RWPE2 (cell line): Measurements from ENCODE around the gene ABCC8.

Source experiments
- ATAC-seq: fragments of 200-7000 bp; cut with Tn5 transposase; 3 replicates; pipeline ENCODE4 v1.9.1; 2021; ENCODE audit warnings: low read depth
- DNase-seq: peaks from one replicate; pipeline ENCODE4 v3.0.0-alpha.2; 2020; ENCODE audit warnings: low spot score
- H3K27ac ChIP-seq: fragments of 450-650 bp; 2 replicates; pipeline ENCODE4 v1.5.1; 2017; ENCODE audit warnings: mild to moderate bottlenecking; ENCODE audit not compliant: poor library complexity, severe bottlenecking
- H3K27me3 ChIP-seq: fragments of 250-450 bp; sonication (Bioruptor Pico); 2 replicates; pipeline ENCODE4 v1.5.1; 2021; ENCODE audit warnings: mild to moderate bottlenecking, moderate library complexity; ENCODE audit not compliant: insufficient read depth, poor library complexity, severe bottlenecking
- H3K36me3 ChIP-seq: fragments of 250-450 bp; sonication (Bioruptor Pico); 2 replicates; pipeline ENCODE4 v1.5.1; 2020; ENCODE audit warnings: low read depth, mild to moderate bottlenecking, moderate library complexity
- H3K4me1 ChIP-seq: fragments of 250-450 bp; sonication (Bioruptor Pico); 2 replicates; pipeline ENCODE4 v1.5.1; 2021; ENCODE audit warnings: mild to moderate bottlenecking, moderate library complexity; ENCODE audit not compliant: insufficient read depth, poor library complexity, severe bottlenecking
- H3K4me3 ChIP-seq: fragments of 250-450 bp; sonication (Bioruptor Pico); 2 replicates; pipeline ENCODE4 v1.5.1; 2021; ENCODE audit warnings: mild to moderate bottlenecking, moderate library complexity; ENCODE audit not compliant: severe bottlenecking
- H3K9me3 ChIP-seq: fragments of 250-450 bp; sonication (Bioruptor Pico); 2 replicates; pipeline ENCODE4 v1.5.1; 2021; ENCODE audit warnings: mild to moderate bottlenecking, moderate library complexity; ENCODE audit not compliant: severe bottlenecking
- TF ChIP-seq, protein P1 (sequence below): fragments of 450-650 bp; IDR thresholded peaks from one replicate; pipeline ENCODE4 v1.5.1; 2017; ENCODE audit warnings: mild to moderate bottlenecking, moderate library complexity; ENCODE audit not compliant: poor library complexity, severe bottlenecking

ABCC8 gene

DNA sequence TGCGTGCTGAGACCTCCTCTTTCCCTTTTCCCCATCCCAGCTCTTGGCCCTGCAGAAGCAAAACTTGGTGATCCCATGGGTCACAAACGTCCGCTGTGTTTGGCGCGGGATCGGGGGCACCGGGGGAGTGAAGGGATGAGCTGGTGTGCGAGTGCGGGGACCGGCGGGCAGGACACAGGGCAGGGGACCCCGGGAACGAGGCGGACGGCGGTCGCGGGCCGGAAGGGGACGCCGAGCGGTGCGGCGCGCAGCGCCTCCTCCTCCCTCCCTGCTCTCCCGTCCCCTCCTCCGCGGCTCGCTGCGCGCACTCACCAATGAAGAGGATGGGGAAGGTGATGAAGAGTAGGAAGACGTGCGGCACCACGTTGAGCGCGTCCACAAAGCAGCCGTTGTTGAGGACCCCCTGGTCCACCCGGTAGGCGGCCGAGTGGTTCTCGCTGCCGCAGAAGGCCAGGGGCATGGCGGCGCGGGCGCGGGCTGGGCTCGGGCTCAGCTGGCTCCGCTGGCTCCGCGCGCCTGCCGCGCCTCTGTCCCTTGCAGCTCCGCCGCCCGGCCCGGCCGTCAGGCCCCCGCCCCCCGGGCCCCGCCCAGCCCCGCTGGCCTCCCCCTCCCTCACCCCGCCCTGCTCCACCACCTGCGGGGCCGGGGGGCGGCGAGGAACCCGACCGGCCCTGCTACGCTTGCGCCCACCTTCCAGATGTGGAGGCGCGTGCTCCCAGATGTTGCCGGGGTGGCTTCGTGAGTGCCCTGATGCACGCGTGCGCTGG lies at the start of gene ABCC8:
ABCC8 (minus strand) TSS at position 529 of the 767 bp plus-strand sequence; CDS start at position 460, 69 bp downstream.
- H3K4me3 ChIP-seq = peak within 1 kb of the TSS; percentile 17
- H3K36me3 ChIP-seq = no peaks in the 10 kb centered on the region
- no peaks in the 10 kb centered on the region for H3K9me3 ChIP-seq
- ATAC-seq (peak; percentile 35; the same call in 2 of the 3 replicates), DNase-seq (no peak)
- no peaks in the 10 kb centered on the region for H3K4me1 ChIP-seq
- TF ChIP-seq, protein P1, sequence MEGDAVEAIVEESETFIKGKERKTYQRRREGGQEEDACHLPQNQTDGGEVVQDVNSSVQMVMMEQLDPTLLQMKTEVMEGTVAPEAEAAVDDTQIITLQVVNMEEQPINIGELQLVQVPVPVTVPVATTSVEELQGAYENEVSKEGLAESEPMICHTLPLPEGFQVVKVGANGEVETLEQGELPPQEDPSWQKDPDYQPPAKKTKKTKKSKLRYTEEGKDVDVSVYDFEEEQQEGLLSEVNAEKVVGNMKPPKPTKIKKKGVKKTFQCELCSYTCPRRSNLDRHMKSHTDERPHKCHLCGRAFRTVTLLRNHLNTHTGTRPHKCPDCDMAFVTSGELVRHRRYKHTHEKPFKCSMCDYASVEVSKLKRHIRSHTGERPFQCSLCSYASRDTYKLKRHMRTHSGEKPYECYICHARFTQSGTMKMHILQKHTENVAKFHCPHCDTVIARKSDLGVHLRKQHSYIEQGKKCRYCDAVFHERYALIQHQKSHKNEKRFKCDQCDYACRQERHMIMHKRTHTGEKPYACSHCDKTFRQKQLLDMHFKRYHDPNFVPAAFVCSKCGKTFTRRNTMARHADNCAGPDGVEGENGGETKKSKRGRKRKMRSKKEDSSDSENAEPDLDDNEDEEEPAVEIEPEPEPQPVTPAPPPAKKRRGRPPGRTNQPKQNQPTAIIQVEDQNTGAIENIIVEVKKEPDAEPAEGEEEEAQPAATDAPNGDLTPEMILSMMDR = no peak
- peaks cover 47% of the 10 kb centered on the region for H3K27me3 ChIP-seq
- no peak within 1 kb of the TSS for H3K27ac ChIP-seq

DNA sequence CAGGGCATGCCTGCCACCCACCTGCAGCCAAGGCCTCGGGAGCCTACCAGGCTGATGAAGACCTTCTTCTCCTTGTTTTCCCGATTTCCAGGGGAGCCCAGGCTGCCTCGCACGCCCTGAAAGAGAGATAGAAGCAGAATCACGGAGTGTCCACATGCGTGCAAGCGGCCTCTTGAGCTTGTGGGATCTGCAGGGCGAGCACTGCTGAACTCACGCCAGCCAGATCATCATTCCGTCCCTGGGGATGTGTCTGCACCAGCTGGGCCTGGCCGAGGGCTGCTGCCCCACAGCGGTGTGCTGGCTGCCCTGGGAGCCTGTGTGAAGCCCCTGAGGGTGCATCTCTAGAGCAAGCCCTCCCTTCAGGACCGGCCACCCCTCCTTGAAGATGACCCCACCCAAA lies 49.7 kb upstream of the ABCC8 start:
- no peaks in the 10 kb centered on the region for H3K9me3 ChIP-seq
- DNase-seq = no peak
- no peaks in the 10 kb centered on the region for H3K36me3 ChIP-seq
- TF ChIP-seq, protein P1 = no peak
- no peak for ATAC-seq
- no peak overlapping the region for H3K4me3 ChIP-seq
- H3K27ac ChIP-seq = no peak overlapping the region
- H3K27me3 ChIP-seq = peaks cover 2% of the 10 kb centered on the region
- no peaks in the 10 kb centered on the region for H3K4me1 ChIP-seq

DNA sequence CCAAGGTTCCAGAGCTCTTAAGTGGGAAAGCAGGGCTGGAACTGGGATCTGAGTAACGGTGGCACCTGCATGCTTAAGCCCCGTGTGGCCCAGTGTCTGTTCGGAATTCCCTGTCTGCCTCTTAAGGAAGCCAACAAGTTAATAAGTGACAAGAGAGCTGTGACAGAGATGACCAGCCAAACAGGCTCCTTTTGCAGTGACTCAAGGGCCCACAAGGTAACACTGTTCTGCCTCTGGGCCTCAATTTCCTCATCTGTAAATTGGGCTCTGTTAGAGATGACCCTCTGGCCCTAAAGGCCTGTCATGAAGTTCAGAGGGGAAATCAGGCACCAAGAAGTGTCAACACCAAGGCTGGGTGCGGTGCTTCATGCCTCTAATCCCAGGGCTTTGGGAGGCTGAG lies 48.9 kb upstream of the ABCC8 start:
- TF ChIP-seq, protein P1 = no peak
- Histone ChIP-seq H3K27ac (no peak overlapping the region), H3K27me3 (peaks cover 2% of the 10 kb centered on the region), H3K9me3 (no peaks in the 10 kb centered on the region), H3K36me3 (no peaks in the 10 kb centered on the region), H3K4me3 (no peak overlapping the region), H3K4me1 (no peaks in the 10 kb centered on the region)
- no peak for DNase-seq
- no peak for ATAC-seq

DNA sequence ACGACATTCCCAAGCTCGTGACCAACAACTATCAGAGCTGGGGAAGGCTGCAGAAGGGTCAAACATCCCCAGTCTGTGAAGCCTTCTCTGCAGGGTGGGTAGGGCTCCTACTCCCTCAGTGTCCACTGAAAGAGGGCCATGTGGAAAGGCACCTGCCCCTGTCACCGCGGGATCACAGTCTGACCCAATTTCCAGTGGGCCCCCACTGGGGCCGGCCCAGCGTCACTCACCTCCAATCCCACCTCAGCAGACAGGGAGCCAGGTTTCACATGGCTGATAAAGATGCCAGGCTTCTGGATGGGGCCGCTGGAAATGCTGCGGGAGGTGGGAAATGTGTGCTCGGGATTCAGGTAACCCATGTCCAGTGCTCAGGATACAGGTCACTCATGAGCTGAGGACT lies 47.6 kb upstream of the ABCC8 start:
- Histone ChIP-seq H3K27ac (no peak overlapping the region), H3K4me3 (no peak overlapping the region), H3K9me3 (no peaks in the 10 kb centered on the region), H3K4me1 (no peaks in the 10 kb centered on the region), H3K27me3 (no peaks in the 10 kb centered on the region), H3K36me3 (no peaks in the 10 kb centered on the region)
- no peak for ATAC-seq
- TF ChIP-seq, protein P1 = no peak
- DNase-seq = no peak

DNA sequence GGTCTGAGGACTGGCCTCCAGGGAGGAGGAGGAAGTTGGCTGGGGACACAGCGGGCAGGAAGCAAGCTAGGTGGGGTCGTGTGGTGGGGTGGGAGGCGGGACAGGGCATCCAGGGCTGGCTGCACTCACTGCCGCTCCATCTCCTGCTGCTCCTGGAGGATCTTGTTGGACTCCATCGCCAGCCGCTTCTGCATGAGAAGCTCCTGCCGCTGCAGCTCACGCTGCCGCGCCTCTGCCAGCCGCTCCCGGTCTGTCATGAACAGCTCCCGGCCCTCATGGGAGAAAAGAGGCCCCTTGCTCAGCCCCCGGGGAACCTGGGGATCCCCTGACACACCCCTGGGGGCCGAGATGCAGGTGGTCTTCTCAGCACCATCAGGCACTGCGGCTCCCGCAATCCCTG lies 46.0 kb upstream of the ABCC8 start:
- Histone ChIP-seq H3K36me3 (no peaks in the 10 kb centered on the region), H3K4me3 (no peak overlapping the region), H3K27me3 (no peaks in the 10 kb centered on the region), H3K4me1 (no peaks in the 10 kb centered on the region), H3K9me3 (no peaks in the 10 kb centered on the region), H3K27ac (no peak overlapping the region)
- ATAC-seq = no peak
- DNase-seq = no peak
- TF ChIP-seq, protein P1 = no peak
